IPS DF 19.7 (cell line): Measurements from ENCODE around the gene CHMP4A.
"Not testable (repeated sequence)": the region's sequence is repeated elsewhere in the genome, so short reads cannot be mapped to it uniquely, and the experiment has no call there.

ENCODE experiments used
- DNase-seq: peaks from one replicate; pipeline ENCODE4 v3.0.0-alpha.2; 2013; ENCODE audit warnings: low read depth, low spot score

The CHMP4A gene

GRCh38 chr14:24226473-24226872 is 13.2 kb upstream of the CHMP4A start:
- no peak for DNase-seq

GRCh38 chr14:24224618-24225071 is 11.4 kb upstream of the CHMP4A start:
- no peak for DNase-seq

GRCh38 chr14:24222987-24223386 is 9.7 kb upstream of the CHMP4A start:
- DNase-seq, result not testable (repeated sequence)

GRCh38 chr14:24219521-24219920 is 6.2 kb upstream of the CHMP4A start:
- DNase-seq, result no peak

GRCh38 chr14:24219080-24219479 is 5.8 kb upstream of the CHMP4A start:
- no peak for DNase-seq

- not testable (repeated sequence) for DNase-seq
Observed at GRCh38 chr14:24216876-24217275, 3.6 kb upstream of the CHMP4A start.

GRCh38 chr14:24216345-24216699 is 3.0 kb upstream of the CHMP4A start:
- no peak for DNase-seq

- no peak for DNase-seq
Observed at GRCh38 chr14:24215495-24216344, 2.4 kb upstream of the CHMP4A start, which contains the start of gene MDP1. MDP1 (minus strand) TSS chr14:24216066; CDS start chr14:24215955, 111 bp downstream.

- DNase-seq, result no peak
Observed at GRCh38 chr14:24213866-24214662, 776 bp upstream of the CHMP4A start.

- DNase-seq, result no peak
Observed at GRCh38 chr14:24211311-24211710, 2.0 kb downstream of the CHMP4A start.

GRCh38 chr14:24207625-24208024 is 5.7 kb downstream of the CHMP4A start:
- DNase-seq, result no peak

GRCh38 chr14:24207104-24207551 is 6.2 kb downstream of the CHMP4A start:
- no peak for DNase-seq

- DNase-seq, result no peak
Observed at GRCh38 chr14:24206260-24207103, 6.8 kb downstream of the CHMP4A start.

GRCh38 chr14:24204163-24205146 is 8.8 kb downstream of the CHMP4A start:
- DNase-seq, result no peak

- DNase-seq, result not testable (repeated sequence)
Observed at GRCh38 chr14:24203249-24203886, 9.9 kb downstream of the CHMP4A start.

- DNase-seq, result not testable (repeated sequence)
Observed at GRCh38 chr14:24202538-24202937, 10.8 kb downstream of the CHMP4A start.

GRCh38 chr14:24198814-24199524 is 14.3 kb downstream of the CHMP4A start:
- no peak for DNase-seq

GRCh38 chr14:24197056-24197450 is 16.2 kb downstream of the CHMP4A start:
- DNase-seq, result no peak
